NCI-H128 (cell line): ENCODE results near the gene RETSAT.
"Not testable (repeated sequence)": the region's sequence is repeated elsewhere in the genome, so short reads cannot be mapped to it uniquely, and the experiment has no call there.

Source experiments
- DNase-seq: peaks from one replicate; lab custom pipeline; 2025; ENCODE audit not compliant: unreplicated experiment; lab: John Stamatoyannopoulos, UW

The RETSAT gene

DNA sequence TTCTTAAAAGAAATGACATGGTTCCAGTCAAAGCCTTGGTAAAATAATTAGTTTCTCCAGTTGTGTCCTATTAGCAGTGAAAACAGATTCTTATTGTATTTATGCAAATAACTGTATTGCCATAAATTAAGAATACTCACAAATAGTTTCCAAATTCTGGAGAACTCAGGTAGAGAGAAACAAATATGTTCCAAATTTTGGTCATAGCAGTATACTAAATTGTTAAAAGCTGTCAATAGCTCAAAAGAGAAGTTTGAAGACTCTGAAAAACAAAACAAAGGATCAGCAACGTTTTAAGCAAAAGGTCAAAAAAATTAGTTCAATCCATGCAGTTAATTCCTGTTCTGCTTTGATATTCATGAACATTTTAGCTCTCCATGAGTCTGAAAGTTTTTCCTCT is 25.7 kb upstream of the RETSAT start:
- DNase-seq, result no peak

GRCh38 chr2:85378257-85378656 is 23.9 kb upstream of the RETSAT start:
- DNase-seq, result no peak

GRCh38 chr2:85377083-85377482 is 22.8 kb upstream of the RETSAT start:
- DNase-seq, result no peak

GRCh38 chr2:85376291-85377065 is 22.1 kb upstream of the RETSAT start:
- no peak for DNase-seq

DNA sequence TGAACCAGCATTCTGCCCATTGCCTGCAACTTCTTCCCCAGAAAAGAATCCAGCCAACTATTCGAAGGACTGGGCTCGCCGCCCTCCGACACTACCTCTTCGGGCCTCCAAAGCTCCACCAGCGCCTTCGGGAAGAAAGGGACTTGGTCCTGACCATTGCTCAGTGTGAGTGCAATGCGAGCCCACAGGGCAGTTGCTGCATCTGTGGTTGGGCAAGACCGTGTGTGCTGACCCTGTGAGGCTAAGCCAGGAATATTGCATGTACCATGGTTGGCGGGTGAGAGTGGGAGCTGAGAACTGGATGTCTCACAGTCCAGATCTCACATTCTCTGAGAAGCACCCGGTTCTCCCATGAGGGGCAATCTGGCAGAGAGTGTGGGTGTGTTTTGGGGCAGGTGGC is 16.7 kb upstream of the RETSAT start:
- DNase-seq, result no peak

GRCh38 chr2:85369500-85369899 is 15.2 kb upstream of the RETSAT start:
- no peak for DNase-seq

GRCh38 chr2:85368921-85369320 is 14.6 kb upstream of the RETSAT start:
- no peak for DNase-seq

DNA sequence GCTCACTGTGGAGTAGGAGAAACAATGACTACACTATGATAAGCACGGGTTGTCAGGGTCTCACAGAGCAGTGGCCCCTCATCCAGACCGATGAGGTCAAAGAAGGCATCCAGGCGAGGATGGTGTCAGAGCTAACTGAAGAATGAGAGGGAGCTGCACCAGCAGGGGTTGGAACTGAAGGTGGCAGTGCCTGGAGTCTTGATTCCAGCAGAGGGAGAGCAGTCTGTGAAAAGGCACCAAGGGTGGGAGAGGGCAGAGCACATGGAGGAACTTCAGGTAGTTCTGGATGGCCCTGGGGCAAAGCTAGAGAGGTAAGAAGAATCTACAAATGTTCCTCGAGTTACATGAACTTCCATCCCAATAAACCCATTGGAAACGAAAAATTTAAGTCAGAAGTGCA is 12.9 kb upstream of the RETSAT start:
- DNase-seq, result no peak

DNA sequence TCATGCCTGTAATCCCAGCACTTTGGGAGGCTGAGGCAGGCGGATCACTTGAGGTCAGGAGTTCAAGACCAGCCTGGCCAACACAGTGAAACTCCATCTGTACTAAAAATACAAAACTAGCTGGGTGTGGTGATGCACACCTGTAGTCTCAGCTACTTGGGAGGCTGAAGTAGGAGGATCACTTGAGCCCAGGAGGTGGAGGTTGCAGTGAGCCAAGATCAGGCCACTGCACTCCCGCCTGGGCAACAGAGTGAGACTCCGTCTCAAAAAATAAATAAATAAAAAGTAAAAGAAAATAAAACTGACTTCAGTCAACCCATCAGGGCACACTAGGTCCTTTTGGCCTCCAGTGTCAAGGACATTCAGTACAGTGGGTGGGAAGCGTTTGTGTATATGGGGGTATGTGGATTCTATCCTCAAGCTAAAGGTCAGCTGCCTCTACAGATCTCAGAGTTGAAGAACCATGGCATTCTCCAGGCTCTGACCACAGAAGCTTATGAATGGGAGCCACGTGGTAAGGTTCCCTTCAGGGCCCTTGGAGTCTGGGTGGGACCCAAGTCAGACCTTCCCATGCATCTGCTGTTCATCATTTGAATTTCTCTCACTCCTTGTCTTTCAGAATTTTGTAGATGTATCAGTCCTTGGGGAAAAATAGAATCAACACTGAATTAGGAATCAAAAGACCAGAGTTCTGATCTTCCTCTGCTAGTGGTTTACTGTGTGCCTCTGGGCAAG is 8.5 kb upstream of the RETSAT start:
- DNase-seq, result not testable (repeated sequence)

DNA sequence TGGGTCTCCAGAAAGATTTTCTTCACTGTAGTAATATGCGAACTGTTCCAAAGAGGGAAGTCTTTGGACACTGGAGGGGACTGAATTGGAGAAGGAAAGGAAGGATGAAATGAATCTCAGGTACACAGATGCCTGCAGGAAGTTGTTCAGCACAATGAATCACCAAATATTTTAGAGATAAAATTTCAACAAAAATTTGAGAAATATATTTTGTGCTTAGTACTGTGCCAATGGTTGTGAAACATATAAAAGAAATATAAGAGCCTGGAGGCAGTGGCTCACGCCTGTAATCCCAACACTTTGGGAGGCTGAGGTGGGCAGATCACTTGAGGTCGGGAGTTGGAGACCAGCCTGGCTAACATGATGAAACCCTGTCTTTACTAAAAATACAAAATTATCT is 3.4 kb upstream of the RETSAT start:
- DNase-seq, result no peak

DNA sequence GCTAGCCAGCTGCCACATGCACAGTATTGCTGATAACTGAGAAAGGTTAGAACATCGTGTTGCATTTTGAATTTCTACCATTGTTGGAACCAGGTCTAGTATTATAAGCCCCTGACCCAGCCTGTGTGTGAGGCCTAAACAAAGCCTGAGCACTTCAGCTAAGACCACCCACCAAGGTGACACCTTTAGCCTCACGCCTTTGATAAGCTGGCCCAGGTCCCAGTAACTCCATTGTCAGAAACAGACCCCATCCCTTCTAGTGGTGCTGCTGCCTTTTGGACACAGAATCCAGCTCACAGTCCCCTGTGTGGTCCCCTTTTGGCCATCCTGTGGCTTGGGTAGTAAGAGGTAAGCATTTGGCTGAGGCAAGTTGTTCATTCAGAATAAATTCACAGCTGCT is 1.9 kb upstream of the RETSAT start:
- no peak for DNase-seq

DNA sequence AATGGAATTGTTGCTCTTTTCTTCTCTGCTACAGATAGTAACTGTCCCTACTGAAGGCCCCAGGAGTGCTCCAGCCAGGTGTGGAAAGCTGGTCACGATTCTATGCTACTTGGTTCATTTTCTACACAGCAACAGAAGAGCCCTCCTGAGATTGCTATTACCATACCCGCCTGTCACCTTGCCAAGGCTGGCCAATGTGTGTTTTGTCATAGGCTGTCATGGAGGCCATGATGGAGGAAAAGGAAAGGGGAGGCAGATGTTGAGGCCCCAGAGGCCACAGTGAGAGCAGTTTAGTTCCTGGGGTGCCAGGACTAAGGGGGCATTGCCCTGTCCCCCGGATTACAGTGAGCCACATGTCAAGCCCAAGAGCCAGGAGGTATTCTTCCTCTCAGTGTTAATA is 1.2 kb upstream of the RETSAT start:
- DNase-seq, result no peak

DNA sequence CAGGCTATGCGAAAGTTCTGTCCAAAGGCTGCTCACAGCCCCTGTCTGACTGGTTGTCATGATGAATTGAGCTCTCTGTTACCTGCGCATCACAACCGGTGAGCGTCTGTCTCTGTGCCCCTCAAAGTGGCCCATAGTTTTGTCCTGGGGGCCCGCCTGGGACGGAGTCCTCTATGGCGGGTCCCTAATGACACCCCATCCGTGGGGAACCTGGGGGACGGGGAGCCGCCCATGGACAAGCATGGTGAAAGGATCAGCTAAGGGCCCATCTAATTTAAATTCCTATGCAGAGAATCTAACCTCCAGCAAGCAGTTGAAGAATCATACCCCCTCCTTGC is 714 bp upstream of the RETSAT start:
- DNase-seq, result no peak

- DNase-seq, result no peak
Observed at GRCh38 chr2:85353876-85354285, 447 bp downstream of the RETSAT start.

GRCh38 chr2:85347599-85347998 is 6.7 kb downstream of the RETSAT start:
- no peak for DNase-seq

DNA sequence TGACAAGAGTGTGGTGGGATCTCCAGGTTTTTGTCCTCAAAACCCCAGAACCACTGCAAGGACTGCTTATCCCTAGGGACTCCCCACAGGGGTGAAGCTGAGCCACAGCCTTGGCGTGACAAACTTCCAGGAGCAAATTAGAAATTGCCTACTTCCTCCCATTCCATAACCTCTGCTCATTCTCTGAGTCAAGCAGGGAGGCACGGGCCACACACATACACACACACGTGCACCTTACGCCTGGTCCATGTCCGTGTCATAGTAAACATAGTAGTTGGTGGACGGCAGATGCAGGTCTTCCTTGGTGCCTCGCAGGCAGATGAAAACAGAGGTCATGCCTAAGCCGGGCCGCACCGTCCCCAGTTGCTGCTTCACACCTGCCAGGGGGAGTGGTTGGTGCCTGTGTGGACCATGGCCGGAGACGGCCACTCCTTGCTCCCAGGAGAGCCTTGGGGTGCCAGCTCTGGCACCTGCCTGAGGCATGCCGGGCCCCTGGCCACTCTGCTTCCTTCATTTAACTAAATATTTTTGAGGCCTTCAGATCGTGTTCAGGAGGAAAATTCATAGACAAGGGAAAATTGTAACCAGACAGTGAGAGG is 9.9 kb downstream of the RETSAT start:
- no peak for DNase-seq

DNA sequence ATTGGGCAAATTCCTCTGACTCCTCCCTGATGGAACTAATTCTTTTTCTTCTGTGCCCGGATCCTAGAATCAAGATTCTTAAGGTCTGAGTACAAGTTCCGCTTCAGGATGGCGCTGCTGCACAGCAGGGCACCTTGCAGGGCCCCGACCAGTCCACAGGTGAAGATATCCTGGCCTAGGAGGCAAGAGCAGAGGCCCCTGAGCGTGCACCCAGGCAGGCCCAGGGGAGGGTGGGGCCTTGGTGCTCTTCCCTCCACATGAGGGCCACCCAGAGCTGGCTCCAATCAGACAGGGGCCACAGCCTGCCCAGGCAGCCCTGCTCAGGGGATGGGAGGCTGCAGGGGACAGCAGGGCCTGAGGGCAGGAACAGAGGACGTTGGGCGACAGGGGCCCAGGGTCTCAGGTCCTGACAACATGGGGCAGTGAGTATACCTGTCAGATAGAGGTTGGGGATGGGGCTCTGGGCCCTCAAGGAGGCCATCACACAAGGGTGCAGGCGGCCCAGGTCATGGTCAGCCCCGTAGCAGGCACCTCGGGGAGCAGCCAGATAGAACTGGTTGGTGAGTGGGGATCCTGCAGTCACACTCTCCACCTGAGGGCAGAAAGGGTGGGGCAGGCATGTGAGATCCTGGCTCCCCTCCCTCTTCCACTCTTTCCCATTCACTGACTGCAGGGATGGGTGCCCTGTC is 11.0 kb downstream of the RETSAT start:
- not testable (repeated sequence) for DNase-seq

- DNase-seq, result no peak
Observed at GRCh38 chr2:85342156-85342555, 12.2 kb downstream of the RETSAT start.

DNA sequence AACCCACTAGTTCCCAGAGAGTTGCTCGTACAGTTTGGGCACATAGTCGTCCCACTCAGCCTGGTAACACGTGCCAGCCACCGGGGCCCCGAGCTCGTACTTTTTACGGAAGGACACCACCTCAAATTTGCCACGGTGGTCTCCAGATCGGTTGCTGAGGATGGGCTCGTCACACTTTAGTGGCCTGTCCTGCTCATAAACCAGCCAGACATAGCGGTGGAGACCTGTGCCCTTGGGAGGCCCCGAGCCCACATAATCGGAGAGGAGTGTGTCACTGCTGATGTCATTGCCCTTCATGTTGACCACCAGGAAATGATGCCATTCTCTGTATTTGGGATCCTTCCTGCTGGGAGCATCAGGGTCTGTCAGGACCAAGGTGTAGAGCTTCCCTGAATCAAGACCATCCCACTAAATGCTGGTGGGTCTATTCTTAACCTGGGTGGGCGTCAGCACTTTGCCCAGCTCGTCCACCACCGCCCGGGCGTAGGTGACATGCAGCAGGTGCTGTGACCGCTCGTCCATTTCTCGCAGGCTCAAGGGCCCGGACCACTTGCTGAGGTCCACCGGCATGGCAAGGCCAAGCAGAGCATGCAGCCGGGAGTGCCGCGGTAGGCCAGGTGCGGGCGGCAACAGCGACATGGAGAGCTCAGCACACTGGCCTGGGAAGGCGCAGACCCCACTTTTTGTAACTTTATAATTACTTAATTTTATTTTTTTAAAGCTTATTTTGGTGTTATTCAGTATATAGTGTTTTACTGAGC is 12.9 kb downstream of the RETSAT start:
- no peak for DNase-seq

- no peak for DNase-seq
Observed at GRCh38 chr2:85340034-85340892, 14.1 kb downstream of the RETSAT start.
